ENCODE results near the gene PSMA2. TPM values are rescaled to one million over a fixed set of nuclear protein-coding genes. Genes with fewer than 3 reads are reported as not detected.

The PSMA2 gene
- total and polyA plus RNA-seq, 8 donors, result 23.1 to 59.7 (median 33.9) TPM

GRCh38 chr7:42964293-42964692 lies 32.3 kb upstream of the PSMA2 start:
- Histone ChIP-seq H3K27ac (no peak overlapping the region), H3K4me3 (no peak overlapping the region), H3K4me1 (no peaks in the 10 kb centered on the region), H3K9me3 (no peaks in the 10 kb centered on the region), H3K36me3 (no peaks in the 10 kb centered on the region), H3K27me3 (no peaks in the 10 kb centered on the region)
- WGBS, 2 donors, result 29 to 41% methylated on average over 2 of the region's 2 CpGs
- DNase-seq (no peak), FAIRE-seq (no peak), ATAC-seq (no peak)
- TF ChIP-seq CTCF (IDR thresholded peaks at IDR 0.05), result no peak
- intact Hi-C loops (cut with DNase I), result no loop called here

GRCh38 chr7:42961170-42961569 lies 29.2 kb upstream of the PSMA2 start:
- TF ChIP-seq CTCF (IDR thresholded peaks at IDR 0.05), result no peak
- H3K9me3 ChIP-seq, result no peaks in the 10 kb centered on the region
- DNase-seq, result no peak
- 48 to 60% methylated on average over 2 of the region's 2 CpGs for WGBS, 2 donors
- no peak for ATAC-seq
- no peaks in the 10 kb centered on the region for H3K36me3 ChIP-seq
- intact Hi-C loops (cut with DNase I), result no loop called here
- H3K4me3 ChIP-seq, result no peak overlapping the region
- no peak overlapping the region for H3K27ac ChIP-seq
- H3K27me3 ChIP-seq, result no peaks in the 10 kb centered on the region
- no peak for FAIRE-seq
- no peaks in the 10 kb centered on the region for H3K4me1 ChIP-seq

- intact Hi-C loops (cut with DNase I), result no loop called here
- WGBS, 2 donors, result 51 to 63% methylated on average over 2 of the region's 2 CpGs
- no peaks in the 10 kb centered on the region for H3K4me1 ChIP-seq
- no peaks in the 10 kb centered on the region for H3K27me3 ChIP-seq
- H3K9me3 ChIP-seq, result no peaks in the 10 kb centered on the region
- no peaks in the 10 kb centered on the region for H3K36me3 ChIP-seq
- TF ChIP-seq CTCF (IDR thresholded peaks at IDR 0.05), result no peak
- FAIRE-seq (no peak), DNase-seq (no peak), ATAC-seq (no peak)
- H3K27ac ChIP-seq, result no peak overlapping the region
- no peak overlapping the region for H3K4me3 ChIP-seq
Observed at GRCh38 chr7:42960762-42961161, 28.8 kb upstream of the PSMA2 start.

GRCh38 chr7:42959549-42959948 lies 27.6 kb upstream of the PSMA2 start:
- Histone ChIP-seq H3K4me3 (no peak overlapping the region), H3K9me3 (no peaks in the 10 kb centered on the region), H3K27me3 (no peaks in the 10 kb centered on the region), H3K4me1 (no peaks in the 10 kb centered on the region), H3K27ac (no peak overlapping the region), H3K36me3 (no peaks in the 10 kb centered on the region)
- no peak for ATAC-seq
- intact Hi-C loops (cut with DNase I), result no loop called here
- no peak for DNase-seq
- FAIRE-seq, result no peak
- TF ChIP-seq CTCF (IDR thresholded peaks at IDR 0.05), result no peak
- whole genome bisulfite sequencing, 2 donors, result 54 to 69% methylated on average over 2 of the region's 2 CpGs

- intact Hi-C loops (cut with DNase I), result no loop called here
- Histone ChIP-seq H3K36me3 (no peaks in the 10 kb centered on the region), H3K9me3 (no peaks in the 10 kb centered on the region), H3K4me1 (no peaks in the 10 kb centered on the region), H3K27me3 (no peaks in the 10 kb centered on the region), H3K4me3 (no peak overlapping the region), H3K27ac (no peak overlapping the region)
- DNase-seq, result no peak
- no peak for TF ChIP-seq CTCF (IDR thresholded peaks at IDR 0.05)
- FAIRE-seq, result no peak
- ATAC-seq, result no peak
Observed at GRCh38 chr7:42956062-42956461, 24.1 kb upstream of the PSMA2 start.
